GM19463 (cell line): ENCODE measurements around the gene PGLYRP3.
"Not testable (repeated sequence)": the region's sequence is repeated elsewhere in the genome, so short reads cannot be mapped to it uniquely, and the experiment has no call there.

Source experiments
- ATAC-seq: cut with Tn5 transposase; IDR thresholded peaks from one replicate; pipeline ENCODE4 v1.9.1; 2021; ENCODE audit warnings: mild to moderate bottlenecking, moderate library complexity; ENCODE audit not compliant: unreplicated experiment

PGLYRP3 gene

DNA sequence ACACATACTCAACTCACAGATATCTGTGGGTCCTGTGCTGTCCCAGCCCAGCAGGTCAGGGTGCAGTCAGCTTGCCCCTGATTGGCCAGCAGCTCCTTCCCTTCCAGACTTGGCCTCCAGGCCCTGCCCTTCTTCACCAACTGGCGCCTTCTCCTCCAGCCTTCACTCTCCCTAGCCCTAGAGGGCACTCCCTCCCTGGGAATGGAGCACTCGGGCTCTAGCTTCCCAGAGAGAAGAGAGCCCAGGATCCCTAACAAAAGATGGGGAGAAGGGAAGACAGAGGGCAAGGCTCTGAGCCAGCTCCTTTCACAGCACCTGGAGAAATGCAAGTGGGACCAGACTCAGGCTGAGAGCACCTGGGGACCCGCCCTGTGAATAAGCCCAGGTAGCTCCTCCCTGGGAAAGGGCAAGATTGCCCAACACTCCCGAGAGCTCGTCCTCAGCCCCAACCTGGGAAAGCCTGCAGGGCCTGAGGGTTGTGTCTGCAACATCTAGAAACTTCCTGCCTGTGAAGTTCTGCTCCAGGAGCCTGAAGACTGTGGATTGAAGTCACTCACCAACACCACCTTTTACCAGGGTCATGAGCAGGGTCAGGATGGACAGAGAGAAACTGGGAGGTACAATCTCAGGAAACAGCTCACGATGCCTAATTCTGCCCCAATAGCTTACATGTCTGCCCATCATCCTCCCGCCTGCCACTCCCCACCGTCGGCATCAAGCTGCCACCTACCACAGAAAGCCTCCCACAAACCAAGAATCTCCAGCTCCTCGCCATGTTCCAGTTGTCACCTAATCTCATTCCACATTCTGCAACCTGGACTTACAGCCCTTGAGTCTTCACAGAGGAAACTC is 36.0 kb upstream of the PGLYRP3 start, which contains the start of gene PGLYRP4:
Gene PGLYRP4, minus strand, starts transcription at position 331 of the 852 bp plus-strand sequence. CDS start 909 bp downstream, outside the sequence.
- no peak for ATAC-seq

DNA sequence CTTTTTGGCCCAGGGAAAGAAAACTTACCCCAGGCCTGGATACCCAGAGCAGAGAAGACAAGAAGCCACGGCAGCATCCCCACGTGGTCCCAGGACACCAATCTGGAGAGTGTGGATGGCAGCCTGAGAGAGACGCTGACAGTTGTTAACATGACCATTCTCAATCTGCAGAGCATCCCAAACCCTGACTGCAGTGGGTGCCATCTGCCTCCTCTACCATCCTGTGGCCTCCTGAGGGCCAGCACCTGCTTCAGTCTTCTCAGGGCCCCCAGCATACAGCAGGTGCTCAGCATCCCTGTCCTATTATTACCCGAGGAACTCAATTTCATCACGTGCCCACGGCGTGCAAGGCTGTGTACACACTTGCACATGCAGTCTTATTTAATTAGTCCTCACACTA is 35.1 kb upstream of the PGLYRP3 start:
- ATAC-seq: no peak

DNA sequence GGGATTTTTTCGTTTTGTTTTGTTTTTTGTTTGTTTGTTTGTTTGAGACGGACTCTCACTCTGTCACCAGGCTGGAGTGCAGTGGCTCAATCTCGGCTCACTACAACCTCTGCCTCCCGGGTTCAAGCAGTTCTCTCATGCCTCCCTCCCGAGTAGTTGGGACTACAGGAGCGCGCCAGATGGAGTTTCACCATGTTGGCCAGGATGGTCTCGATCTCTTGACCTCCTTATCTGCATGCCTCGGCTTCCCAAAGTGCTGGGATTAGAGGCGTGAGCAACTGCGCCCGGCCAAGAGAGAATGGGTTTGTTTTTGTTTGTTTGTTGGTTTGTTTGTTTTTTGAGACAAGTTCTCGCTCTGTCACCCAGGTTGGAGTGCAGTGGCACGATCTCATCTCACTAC is 34.3 kb upstream of the PGLYRP3 start:
- ATAC-seq: not testable (repeated sequence)

DNA sequence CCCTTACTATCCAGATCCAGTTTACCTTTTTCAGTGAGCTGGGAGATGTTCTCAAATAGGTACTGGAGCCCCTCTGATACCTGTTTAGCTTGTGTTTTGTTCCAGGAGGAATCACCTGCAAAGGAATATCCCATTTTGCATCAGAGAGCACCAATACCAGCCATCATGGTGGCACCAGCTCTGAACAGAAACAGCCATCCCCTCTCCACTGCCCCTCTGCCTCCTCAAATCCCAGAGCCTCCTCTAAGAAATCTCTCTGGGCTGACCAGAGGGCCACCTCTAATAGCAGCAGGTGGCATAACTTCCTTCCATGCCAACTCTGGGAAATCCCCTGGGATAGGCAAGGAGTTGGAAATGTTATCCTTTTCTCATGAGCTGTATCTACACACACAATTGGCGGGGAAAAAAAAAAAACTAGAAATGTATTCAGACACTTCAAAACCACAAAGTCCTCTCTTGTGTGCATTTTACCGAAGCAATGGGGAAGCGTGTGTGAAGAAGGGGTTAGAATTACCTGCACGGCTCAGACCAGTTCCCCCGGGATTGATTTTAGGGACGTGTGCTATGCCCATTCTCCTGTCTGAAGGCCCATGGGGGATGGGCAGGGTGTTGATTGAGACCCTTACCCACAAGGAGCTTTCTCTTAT is 33.4 kb upstream of the PGLYRP3 start:
- ATAC-seq: no peak

DNA sequence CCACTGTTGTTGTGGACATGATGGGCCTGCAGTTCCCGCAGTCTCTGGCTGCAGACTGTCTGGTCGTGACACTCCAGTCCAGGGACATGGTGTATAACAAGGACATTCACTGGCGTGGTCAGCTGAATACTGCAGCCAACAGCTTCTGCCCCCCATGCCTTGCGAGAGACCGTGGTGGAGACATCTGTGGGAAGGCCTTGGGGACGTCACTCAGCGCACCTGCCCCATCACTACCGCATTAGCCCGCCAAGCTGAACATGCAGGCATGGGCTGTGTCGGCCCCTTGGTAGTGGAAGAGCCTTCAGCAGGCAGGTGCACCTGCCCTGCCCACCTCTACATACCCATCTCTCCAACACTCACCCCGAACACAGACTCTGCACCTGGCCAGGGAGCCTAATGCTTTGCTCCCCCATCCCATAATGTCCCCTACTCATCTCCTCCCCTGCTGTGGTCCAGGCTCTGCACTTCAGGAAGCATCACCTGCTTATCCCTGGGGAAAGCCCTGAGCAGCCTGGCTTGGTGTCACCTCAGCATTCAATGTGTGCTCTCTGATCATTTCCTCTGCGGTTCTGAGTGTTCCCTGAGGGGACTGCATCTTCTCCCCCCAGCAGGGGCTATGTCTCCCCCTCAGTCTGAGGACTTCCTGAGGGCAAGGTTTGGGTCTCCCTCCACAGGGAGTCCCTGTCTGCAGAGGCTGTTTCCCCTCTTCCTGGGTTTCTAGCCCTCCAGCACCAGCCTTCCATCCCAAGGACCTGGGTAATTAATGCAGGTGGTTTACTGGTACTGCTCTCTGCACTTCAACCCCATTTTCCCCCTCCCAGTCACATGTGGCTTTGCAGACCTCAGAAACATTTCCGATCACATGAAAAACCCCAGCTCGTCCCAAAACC is 32.7 kb upstream of the PGLYRP3 start:
- ATAC-seq: peak; percentile 40

DNA sequence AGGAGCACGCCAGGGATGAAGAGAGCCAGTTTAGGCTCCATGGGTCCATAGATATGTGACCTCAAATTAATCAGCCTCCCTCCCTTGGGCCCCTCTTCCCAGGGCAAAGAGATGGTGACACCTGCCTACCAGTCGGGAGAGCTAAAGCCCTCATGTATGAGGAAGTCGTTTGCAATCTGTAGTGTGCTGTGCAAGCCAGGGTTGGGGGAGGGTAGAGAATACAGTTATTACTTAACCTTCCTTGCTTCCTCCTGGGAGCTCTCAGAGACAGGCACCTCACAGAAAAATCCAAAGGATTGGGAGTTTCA is 31.9 kb upstream of the PGLYRP3 start:
- ATAC-seq: no peak

DNA sequence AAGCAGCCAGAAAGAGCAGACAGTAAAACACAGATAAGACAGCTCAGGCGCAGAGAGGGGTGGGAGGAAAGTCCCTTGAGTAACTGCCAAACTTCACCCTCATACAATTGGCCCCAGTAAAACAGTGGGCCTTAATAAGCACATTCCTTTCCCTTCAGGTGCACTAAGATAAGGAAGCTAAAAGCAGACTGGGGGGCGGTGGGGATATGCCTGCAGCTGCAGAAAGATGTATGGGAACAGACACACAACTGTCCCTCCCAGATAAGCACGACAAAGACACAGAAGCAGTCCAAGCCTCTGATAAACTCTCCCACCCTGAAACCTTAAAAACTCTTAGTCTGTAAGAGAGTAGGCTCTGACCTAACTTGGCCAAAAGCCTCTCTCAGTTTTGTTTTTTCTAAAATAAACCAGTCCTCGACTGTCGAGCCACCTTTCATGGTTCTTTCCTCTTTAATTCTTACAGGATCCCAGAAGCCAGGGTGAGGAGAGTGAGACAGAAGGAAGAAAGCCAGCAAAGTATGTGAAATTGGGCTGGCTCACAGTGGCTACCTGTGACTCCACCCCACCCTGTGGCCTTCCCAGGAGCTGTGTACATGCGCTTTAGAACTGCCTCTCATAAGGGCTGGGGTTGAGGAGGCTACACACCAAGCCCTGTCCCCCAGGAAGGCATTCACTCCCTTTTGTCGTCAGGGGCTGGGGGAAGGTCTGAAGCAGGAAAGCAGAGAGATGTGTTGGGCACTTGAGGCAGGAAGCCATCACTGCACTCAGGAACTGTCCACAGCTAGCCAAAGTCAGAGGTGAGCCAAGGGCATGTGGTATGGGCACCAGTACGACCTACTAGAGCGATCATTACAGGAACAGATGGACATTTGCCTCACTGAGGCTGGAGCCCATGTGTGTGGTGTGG is 31.3 kb upstream of the PGLYRP3 start:
- ATAC-seq: no peak

DNA sequence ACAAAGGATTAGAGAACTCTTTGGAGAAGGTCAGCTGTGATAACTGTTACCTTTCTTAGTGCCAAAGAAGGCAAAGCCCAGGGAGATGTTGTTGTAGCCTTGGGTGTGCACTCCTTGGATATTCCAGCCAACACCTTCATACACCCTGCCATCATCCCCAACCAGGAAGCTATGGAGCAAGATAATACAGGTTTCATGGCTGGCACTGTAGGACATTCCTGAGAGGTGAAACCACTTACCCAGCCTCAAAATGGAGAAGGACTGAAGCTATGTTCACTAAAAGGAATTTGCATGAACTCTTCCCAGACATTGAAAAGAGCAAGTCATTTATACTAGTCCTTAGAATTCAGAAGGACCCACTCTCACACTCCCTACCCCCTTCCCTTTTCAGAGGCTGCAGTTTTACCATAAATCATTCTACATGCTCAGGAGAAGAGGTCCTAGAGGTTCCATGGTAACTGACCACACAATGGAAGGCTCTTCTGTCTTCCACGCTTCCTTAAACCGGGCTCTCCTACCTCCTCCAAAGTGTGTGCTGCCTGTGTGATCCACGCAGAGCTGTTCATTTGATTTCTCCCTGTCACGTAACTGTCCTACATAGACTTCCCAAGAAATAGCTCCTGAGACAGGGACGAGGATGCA is 30.4 kb upstream of the PGLYRP3 start:
- no peak for ATAC-seq

DNA sequence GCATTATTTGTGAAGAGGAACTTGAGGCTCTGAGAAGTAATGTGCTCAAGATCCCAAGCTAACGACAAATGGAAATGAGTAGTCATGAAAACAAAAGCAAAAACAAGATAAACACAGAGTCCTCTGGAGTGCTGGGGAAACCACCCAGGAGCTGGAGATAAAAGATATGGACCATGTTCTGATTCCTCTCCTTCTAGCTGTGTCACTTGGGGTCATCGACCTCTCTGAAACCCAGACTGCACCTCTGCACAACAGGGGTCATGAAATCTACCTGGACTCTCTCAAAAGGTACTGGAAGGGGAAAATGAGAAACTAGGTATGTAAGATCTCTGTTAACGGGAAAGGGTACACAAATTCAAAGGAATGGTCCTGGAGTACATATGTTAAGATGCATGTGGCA is 29.4 kb upstream of the PGLYRP3 start:
- no peak for ATAC-seq

DNA sequence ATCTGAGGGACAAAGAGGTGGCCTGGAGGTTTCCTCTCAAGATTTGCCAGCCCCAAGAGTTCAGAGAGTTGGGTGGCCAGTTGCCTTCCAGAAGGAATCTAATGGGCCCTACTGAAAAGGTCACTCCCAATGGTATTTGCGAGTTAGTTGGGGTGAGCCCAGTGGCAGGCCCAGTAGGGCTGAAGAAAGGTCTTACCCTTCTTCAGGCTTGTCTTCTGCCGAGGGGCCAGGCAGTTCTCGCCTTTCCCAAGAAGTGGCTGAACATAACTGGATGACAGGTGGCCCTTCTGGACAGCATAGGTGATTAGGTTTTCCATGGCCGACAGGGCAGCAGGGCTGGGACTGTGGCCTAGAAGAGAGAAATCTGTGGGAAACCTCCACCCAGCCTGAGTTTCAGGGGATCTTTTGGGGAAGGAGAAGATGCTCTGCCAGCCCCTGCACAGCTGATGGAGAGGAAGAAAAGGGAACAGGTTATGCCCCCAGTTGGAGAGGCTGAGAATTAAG is 28.7 kb upstream of the PGLYRP3 start:
- ATAC-seq: no peak

DNA sequence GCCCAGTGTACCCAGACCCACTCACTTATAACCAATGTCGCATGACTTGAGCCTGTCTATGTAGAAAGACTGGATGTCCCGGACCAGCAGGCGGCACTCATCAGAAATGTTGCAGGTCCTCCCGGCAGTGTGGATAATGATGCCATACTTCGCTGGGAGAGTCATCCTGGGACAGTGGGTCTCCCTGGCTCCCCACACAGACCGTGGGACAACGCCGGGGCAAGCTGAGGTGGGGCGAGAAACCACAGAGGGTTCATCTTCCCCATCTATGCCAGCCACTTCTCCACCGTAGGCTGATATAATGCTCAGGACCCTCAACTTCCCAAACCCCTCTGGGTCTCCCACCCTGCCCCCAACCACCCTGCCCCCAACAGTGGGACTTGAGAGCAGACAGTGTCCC is 27.6 kb upstream of the PGLYRP3 start:
- ATAC-seq: no peak

DNA sequence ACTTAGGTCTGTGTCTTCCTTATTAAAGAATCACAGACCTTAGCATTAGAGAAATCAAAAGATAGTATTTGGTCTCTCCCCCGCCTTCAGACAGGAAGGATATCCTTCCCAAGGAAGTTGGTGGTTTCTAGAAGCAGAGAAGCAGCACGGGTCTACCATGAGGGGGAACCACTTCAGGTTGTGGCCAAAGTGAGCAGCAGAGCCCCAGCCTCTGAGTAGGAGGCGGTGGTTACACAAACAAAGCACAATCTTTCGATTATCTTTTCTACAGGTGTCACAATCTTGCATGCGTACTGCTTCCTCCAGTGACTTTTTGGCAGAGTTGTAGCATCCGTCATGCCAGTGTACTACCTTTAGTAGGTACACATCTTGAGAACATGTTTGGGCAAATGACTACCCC is 27.1 kb upstream of the PGLYRP3 start:
- no peak for ATAC-seq

DNA sequence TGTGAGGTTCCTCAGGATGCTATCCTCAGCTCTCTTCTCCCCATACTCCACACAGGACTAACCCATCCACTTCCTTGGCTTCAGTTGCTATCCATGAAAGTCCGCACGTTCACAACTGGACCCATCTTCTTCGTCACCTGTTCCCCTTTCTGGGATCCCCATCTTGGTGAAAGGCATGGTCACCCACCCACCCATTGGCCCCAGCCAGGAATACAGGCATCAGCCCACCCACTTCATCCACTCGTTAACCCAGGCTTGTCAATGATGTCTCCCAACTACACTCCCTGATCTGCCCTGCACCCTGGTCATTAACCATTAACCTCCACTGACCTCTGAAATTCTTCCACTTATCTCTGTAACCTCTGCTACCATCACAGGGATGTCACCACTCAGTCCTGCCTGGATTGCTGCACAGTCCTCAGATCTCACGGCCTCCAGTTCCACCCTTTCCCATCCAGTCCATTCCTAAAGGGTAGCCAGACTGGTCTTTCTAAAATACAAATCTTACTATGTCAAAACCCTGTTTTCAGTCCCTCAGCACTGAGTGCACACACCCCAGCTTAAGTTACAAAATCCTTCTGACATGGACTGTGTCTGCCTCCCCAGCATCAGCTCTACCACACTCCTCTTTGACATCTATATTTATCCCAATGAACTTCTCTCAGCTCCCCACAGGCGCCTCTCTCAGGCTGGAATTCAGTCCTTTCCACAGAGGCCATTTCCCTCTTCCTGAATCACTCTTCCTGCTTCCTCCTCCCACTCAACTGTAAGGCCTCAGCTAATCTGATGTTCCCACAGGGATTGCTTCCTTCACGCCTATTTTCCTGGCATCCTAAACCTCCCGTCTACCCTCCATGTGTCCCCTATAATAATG is 25.5 kb upstream of the PGLYRP3 start:
- ATAC-seq: no peak

DNA sequence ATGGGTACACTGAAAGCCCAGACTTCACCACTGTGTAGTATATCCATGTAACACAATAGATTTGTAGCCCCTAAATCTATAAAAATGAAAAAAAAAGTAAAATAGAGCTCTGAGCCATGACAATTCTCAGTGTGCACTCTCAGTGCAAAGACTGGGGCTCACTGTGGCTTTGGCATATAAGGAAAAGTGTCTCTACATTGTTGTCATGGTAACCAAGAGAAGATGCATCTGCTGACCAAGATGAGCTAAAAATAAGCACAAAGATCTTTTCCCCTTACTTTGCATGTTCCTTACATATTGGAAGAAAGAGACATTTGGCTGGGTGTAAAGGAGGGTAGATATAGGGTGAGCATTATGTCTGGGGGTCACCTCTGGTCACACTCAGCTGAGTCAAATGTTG is 23.9 kb upstream of the PGLYRP3 start:
- no peak for ATAC-seq

DNA sequence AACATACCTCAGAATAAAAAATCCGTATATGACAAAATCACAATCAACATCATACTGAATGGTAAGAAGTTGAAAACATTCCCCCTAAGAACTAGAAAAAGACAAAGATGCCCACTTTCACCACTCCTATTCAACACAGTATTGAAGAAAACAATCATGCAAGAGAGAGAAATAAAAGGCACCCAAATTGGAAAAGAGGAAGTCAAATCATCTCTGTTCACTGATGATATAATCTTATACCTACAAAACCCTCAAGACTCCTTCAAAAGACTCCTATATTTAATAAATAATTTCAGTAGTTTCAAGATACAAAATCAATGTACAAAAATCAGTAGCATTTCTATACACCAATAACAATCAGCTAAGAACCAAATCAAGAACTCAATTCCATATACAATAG is 21.1 kb upstream of the PGLYRP3 start:
- ATAC-seq: no peak

DNA sequence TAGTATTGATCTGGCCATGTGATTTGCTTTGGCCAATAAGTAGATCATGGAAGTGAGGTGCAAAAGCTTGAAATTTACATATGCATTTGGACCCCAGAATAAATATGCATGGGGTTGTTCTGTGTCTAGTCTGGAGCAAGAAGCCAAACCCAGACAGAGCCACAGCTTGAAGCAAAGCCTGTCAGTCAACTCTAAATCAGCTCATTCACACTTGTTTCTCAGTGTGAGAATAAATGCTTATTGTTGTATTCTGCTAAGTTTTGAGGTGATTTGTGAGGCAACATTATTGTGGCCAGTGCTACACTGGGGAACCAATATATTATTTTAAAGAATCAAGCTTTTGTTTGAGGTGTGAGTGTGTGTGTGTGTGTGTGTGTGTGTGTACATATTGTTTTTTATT is 12.2 kb upstream of the PGLYRP3 start:
- ATAC-seq: no peak

DNA sequence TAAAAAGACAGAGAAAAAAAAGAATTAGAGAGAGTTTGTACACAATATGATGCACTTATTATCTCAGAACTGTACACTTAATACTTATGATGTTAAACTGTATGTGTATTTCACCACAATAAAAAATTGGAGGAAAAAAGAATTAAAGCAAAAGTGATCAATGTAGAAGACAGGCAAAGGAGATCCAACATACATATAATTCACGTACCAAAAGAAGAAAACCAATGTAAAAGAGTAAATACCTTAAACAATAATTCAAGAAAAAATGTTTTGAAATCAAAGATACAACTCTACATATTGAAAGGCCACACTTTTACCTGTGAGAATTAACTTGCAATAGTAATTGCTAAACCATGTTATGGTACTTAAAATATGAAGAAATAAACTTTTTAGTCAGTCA is 9.8 kb upstream of the PGLYRP3 start:
- no peak for ATAC-seq

DNA sequence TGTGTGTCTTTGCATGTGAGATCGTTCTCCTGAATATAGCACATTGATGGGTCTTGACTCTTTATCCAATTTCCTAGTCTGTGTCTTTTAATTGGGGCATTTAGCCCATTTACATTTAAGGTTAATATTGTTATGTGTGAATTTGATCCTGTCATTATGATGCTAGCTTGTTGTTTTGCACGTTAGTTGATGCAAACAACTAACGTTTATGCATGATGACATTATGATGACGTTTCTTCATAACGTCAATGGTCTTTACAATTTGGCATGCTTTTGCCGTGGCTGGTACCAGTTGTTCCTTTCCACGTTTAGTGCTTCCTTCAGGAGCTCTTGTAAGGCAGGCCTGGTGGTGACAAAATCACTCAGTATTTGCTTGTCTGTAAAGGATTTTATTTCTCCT is 5.4 kb upstream of the PGLYRP3 start:
- not testable (repeated sequence) for ATAC-seq

DNA sequence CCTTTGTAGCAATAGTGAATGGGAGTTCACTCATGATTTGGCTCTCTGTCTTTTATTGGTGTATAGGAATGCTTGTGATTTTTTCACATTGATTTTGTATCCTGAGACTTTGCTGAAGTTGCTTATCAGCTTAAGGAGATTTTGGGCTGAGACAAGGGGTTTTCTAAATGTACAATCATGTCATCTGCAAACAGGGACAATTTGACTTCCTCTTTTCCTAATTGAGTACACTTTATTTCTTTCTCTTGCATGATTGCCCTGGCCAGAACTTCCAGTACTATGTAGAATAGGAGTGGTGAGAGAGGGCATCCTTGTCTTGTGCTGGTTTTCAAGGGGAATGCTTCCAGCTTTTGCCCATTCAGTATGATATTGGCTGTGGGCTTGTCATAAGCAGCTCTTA is 3.3 kb upstream of the PGLYRP3 start:
- not testable (repeated sequence) for ATAC-seq
